IMR-90 (cell line): ENCODE data around the gene SASH1. TPM values are rescaled to one million over a fixed set of nuclear protein-coding genes. Genes with fewer than 3 reads are reported as not detected.

Experiments used
- ATAC-seq: fragments of 200-7000 bp; cut with Tn5 transposase; 2 replicates; pipeline ENCODE4 v1.9.1; 2020; ENCODE audit warnings: low read depth, mild to moderate bottlenecking, moderate library complexity
- BruUV-seq: library from RNA; stranded (reverse); fragments of 400-500 nt; replicated peaks from 2 replicates; lab custom pipeline; 2021; lab: Mats Ljungman, UMichigan
- CTCF ChIA-PET: fragments of 300-600 bp; formaldehyde crosslinking; extraction: SDS; loops from one replicate; lab custom pipeline; 2021; ENCODE audit warnings: antibody characterized with exemption; lab: Yijun Ruan, JAX
- POLR2A ChIA-PET: fragments of 300-600 bp; sonication (Branson Sonifier 250); formaldehyde crosslinking; loops from one replicate; lab custom pipeline; 2022; ENCODE audit warnings: antibody characterized with exemption; ENCODE audit not compliant: unreplicated experiment; lab: Charles Lee
- DNase-seq: peaks from one replicate; pipeline ENCODE4 v3.0.0; 2013
- H2AFZ ChIP-seq: replicated peaks from 2 replicates; pipeline ENCODE3; 2013; ENCODE audit warnings: low read length, mild to moderate bottlenecking; ENCODE audit not compliant: poor library complexity
- H2AK5ac ChIP-seq: 2 replicates; pipeline ENCODE4 v1.6.1; 2013; ENCODE audit warnings: low read depth, low read length, inconsistent platforms
- H2AK9ac ChIP-seq: replicated peaks from 2 replicates; pipeline ENCODE3; 2013; ENCODE audit warnings: mild to moderate bottlenecking, low read depth, low read length, moderate library complexity; ENCODE audit not compliant: poor library complexity
- H2BK120ac ChIP-seq: 2 replicates; pipeline ENCODE4 v1.6.1; 2013; ENCODE audit warnings: low read depth, low read length, inconsistent platforms
- H2BK15ac ChIP-seq: 3 replicates; pipeline ENCODE4 v1.6.1; 2013; ENCODE audit warnings: low read depth, low read length, inconsistent platforms
- H2BK20ac ChIP-seq: 2 replicates; pipeline ENCODE4 v1.6.1; 2013; ENCODE audit warnings: low read depth, mild to moderate bottlenecking, inconsistent platforms, low read length, moderate library complexity
- H2BK5ac ChIP-seq: 2 replicates; pipeline ENCODE4 v1.6.1; 2013; ENCODE audit warnings: mild to moderate bottlenecking, low read depth, low read length, inconsistent platforms; ENCODE audit not compliant: poor library complexity, severe bottlenecking
- H3K14ac ChIP-seq: replicated peaks from 2 replicates; pipeline ENCODE4 v1.6.1; 2013; ENCODE audit warnings: low read depth, low read length, inconsistent platforms
- H3K18ac ChIP-seq: 2 replicates; pipeline ENCODE4 v1.6.1; 2013; ENCODE audit warnings: low read depth, low read length, control low read depth
- H3K23ac ChIP-seq: 2 replicates; pipeline ENCODE4 v1.6.1; 2013; ENCODE audit warnings: low read depth, low read length, inconsistent platforms
- H3K27ac ChIP-seq: 2 replicates; pipeline ENCODE4 v1.5.1; 2013; ENCODE audit warnings: mild to moderate bottlenecking, control low read depth, low read length; ENCODE audit not compliant: insufficient read depth
- H3K27me3 ChIP-seq: 2 replicates; pipeline ENCODE4 v1.6.1; 2013; ENCODE audit warnings: low read length; ENCODE audit not compliant: control insufficient read depth, insufficient read depth
- H3K36me3 ChIP-seq: 2 replicates; pipeline ENCODE4 v1.6.1; 2013; ENCODE audit warnings: low read length, mixed read lengths; ENCODE audit not compliant: control insufficient read depth, insufficient read depth
- H3K4ac ChIP-seq: 2 replicates; pipeline ENCODE4 v1.6.1; 2013; ENCODE audit warnings: low read depth, low read length, inconsistent platforms
- H3K4me1 ChIP-seq: 2 replicates; pipeline ENCODE4 v1.6.1; 2013; ENCODE audit warnings: low read length, mixed read lengths; ENCODE audit not compliant: control insufficient read depth, insufficient read depth
- H3K4me2 ChIP-seq: 2 replicates; pipeline ENCODE4 v1.6.1; 2013; ENCODE audit warnings: low read depth, mild to moderate bottlenecking, control low read depth, low read length, moderate library complexity
- H3K4me3 ChIP-seq: 2 replicates; pipeline ENCODE4 v1.5.1; 2013; ENCODE audit warnings: low read depth, mild to moderate bottlenecking, control low read depth, low read length, moderate library complexity; ENCODE audit not compliant: insufficient read depth
- H3K56ac ChIP-seq: 2 replicates; pipeline ENCODE4 v1.6.1; 2013; ENCODE audit warnings: low read length, inconsistent platforms; ENCODE audit not compliant: insufficient read depth; ENCODE audit errors: extremely low read depth
- H3K79me1 ChIP-seq, 2 experiments: 2 replicates each; pipeline ENCODE4 v1.6.1; 2013; ENCODE audit warnings: low read length in 2 of 2, inconsistent platforms in 1 of 2, low read depth in 1 of 2
- H3K9ac ChIP-seq: 2 replicates; pipeline ENCODE4 v1.6.1; 2013; ENCODE audit warnings: low read depth, low read length, control low read depth
- H3K9me1 ChIP-seq: 2 replicates; pipeline ENCODE4 v1.6.1; 2013; ENCODE audit warnings: low read length, inconsistent platforms; ENCODE audit not compliant: insufficient read depth
- H3K9me3 ChIP-seq: 2 replicates; pipeline ENCODE4 v1.6.1; 2013; ENCODE audit warnings: low read length; ENCODE audit not compliant: control insufficient read depth, insufficient read depth
- H4K20me1 ChIP-seq: 2 replicates; pipeline ENCODE4 v1.6.1; 2013; ENCODE audit warnings: low read length, inconsistent platforms; ENCODE audit not compliant: insufficient read depth
- H4K5ac ChIP-seq: 2 replicates; pipeline ENCODE4 v1.6.1; 2013; ENCODE audit warnings: mild to moderate bottlenecking, low read depth, low read length, control low read depth
- H4K8ac ChIP-seq, 2 experiments: 2 replicates each; pipeline ENCODE4 v1.6.1; 2013; ENCODE audit warnings: low read depth in 2 of 2, low read length in 2 of 2, control low read depth in 1 of 2, inconsistent platforms in 1 of 2
- H4K91ac ChIP-seq: 2 replicates; pipeline ENCODE4 v1.6.1; 2013; ENCODE audit warnings: low read depth, low read length, inconsistent platforms; ENCODE audit not compliant: insufficient read depth
- CTCF ChIP-seq: conservative IDR thresholded peaks from 2 replicates; pipeline ENCODE4 v1.5.1; 2012; ENCODE audit warnings: mild to moderate bottlenecking, low read depth, low read length, improper control_type of control experiment
- ELK1 ChIP-seq: fragments of 150-350 bp; IDR thresholded peaks from 2 replicates; pipeline ENCODE4 v1.6.1; 2016; ENCODE audit warnings: low read depth, mild to moderate bottlenecking, low read length, moderate library complexity, borderline replicate concordance
- FOS ChIP-seq: fragments of 150-350 bp; IDR thresholded peaks from 2 replicates; pipeline ENCODE4 v1.6.1; 2016; ENCODE audit warnings: low read depth, low read length
- MAFK ChIP-seq: IDR thresholded peaks from 2 replicates; pipeline ENCODE4 v1.6.1; 2012; ENCODE audit warnings: low read depth, low read length, improper control_type of control experiment
- MAZ ChIP-seq: IDR thresholded peaks from 2 replicates; pipeline ENCODE4 v1.6.1; 2012; ENCODE audit warnings: low read depth, mild to moderate bottlenecking, low read length, improper control_type of control experiment, moderate library complexity, borderline replicate concordance
- MXI1 ChIP-seq: IDR thresholded peaks from 2 replicates; pipeline ENCODE4 v1.6.1; 2012; ENCODE audit warnings: low read depth, mild to moderate bottlenecking, low read length, moderate library complexity, borderline replicate concordance
- NFE2L2 ChIP-seq: fragments of 150-350 bp; IDR thresholded peaks from 2 replicates; pipeline ENCODE4 v1.6.1; 2016; ENCODE audit warnings: low read depth, mild to moderate bottlenecking, low read length
- RAD21 ChIP-seq: IDR thresholded peaks from 2 replicates; pipeline ENCODE4 v1.6.1; 2012; ENCODE audit warnings: low read length, improper control_type of control experiment
- RFX5 ChIP-seq: IDR thresholded peaks from 2 replicates; pipeline ENCODE4 v1.8.0; 2012; ENCODE audit warnings: low read depth, mild to moderate bottlenecking, low read length, moderate library complexity
- SMC3 ChIP-seq: fragments of 150-350 bp; IDR thresholded peaks from 2 replicates; pipeline ENCODE4 v1.6.1; 2016; ENCODE audit warnings: low read depth, mild to moderate bottlenecking, antibody characterized with exemption, low read length, moderate library complexity
- WGBS, 2 experiments: methylation state at CpG; one replicate each; pipeline versions ENCODE4 v1.1.5 to v1.1.7; 2013; ENCODE audit warnings: missing lambda C conversion rate in 2 of 2; ENCODE audit not compliant: insufficient read length in 1 of 2; ENCODE audit errors: extremely low coverage in 2 of 2; 5-methylcytosine and 5-hydroxymethylcytosine counted together
- dilution Hi-C: fragments of 300-500 bp; cut with HindIII; formaldehyde crosslinking; loops from one replicate; pipeline ENCODE4 v1.14.3; 2018; ENCODE audit warnings: low sequenced_read_pairs; ENCODE audit not compliant: unreplicated experiment
- in situ Hi-C: fragments of 300-500 bp; cut with MboI; formaldehyde crosslinking; loops from 3 replicates; pipeline ENCODE4 v1.14.3; 2019; ENCODE audit warnings: low sequenced_read_pairs, inconsistent platforms, mixed read lengths
- intact Hi-C: fragments of 100-400 bp; cut with micrococcal nuclease; formaldehyde crosslinking; loops from 2 replicates; pipeline ENCODE4 v1.10.0; 2022
- polyA plus RNA-seq, 3 experiments: library from polyadenylated mRNA; depleted of rRNA; stranded (reverse); fragments of >200 nt; gene quantifications; 2 replicates each; pipeline ENCODE4 v1.2.3, GENCODE V29; 2012; ENCODE audit warnings: low replicate concordance in 1 of 3
- total RNA-seq: library from RNA; depleted of rRNA; stranded (reverse); fragments of >200 nt; gene quantifications from 2 replicates; pipeline ENCODE4 v1.2.3, GENCODE V29; 2012

SASH1 gene
- total and polyA plus RNA-seq, 2 of the 4 experiments (the other 2 are of a cell fraction), result 11.6 to 16.5 TPM

GRCh38 chr6:148526145-148526544 is 183.5 kb downstream of the SASH1 start:
- Histone ChIP-seq H2BK120ac (peak overlapping the region; percentile 96), H2AFZ (no peak overlapping the region), H3K9me1 (0 out of 2 replicates have a peak, but pooled peaks cover 7% of the 10 kb centered on the region), H2AK5ac (peak overlapping the region; percentile 93), H4K20me1 (no peaks in the 10 kb centered on the region), H4K91ac (peak overlapping the region; percentile 97), H3K56ac (no peak overlapping the region), H3K27me3 (no peaks in the 10 kb centered on the region), H2AK9ac (no peak overlapping the region), H3K23ac (no peak overlapping the region; the same call in 1 of the 2 replicates), H3K4ac (peak overlapping the region; percentile 93), H3K18ac (peak overlapping the region; percentile 95), H3K9me3 (no peaks in the 10 kb centered on the region), H2BK20ac (peak overlapping the region; percentile 25; the same call in 1 of the 2 replicates), H3K4me2 (no peak overlapping the region), H3K79me1 (peaks cover 11 to 37% of the 10 kb centered on the region in 2 experiments), H2BK5ac (peak overlapping the region; percentile 98), H3K9ac (peak overlapping the region; percentile 68; the same call in 1 of the 2 replicates), H2BK15ac (peak overlapping the region; percentile 71; the same call in 1 of the 3 replicates), H3K4me3 (no peak overlapping the region), H3K36me3 (peaks cover 12% of the 10 kb centered on the region), H4K8ac (peak overlapping the region; percentile 36 to 95; a peak in 2 of 4 replicates), H3K27ac (peak overlapping the region; percentile 95), H4K5ac (peak overlapping the region; percentile 48; the same call in 1 of the 2 replicates), H3K14ac (peak overlapping the region; percentile 89), H3K4me1 (peaks cover 29% of the 10 kb centered on the region)
- no peak for ATAC-seq
- POLR2A ChIA-PET, result interaction anchor here (0.6 kb wide), 1 partner anchor 394 kb away, joined by 13 read pairs; no protein-coding TSS in a partner anchor
- WGBS, 2 experiments, result 100% methylated on average over 2 of the region's 7 CpGs; no CpG with 5 or more reads in 1 of the 2 experiments
- TF ChIP-seq FOS (no peak), ELK1 (no peak), MAFK (no peak), NFE2L2 (no peak), MAZ (no peak), MXI1 (no peak), CTCF (no peak), SMC3 (no peak), RAD21 (no peak), RFX5 (no peak)
- no TSS peak for BruUV-seq
- intact Hi-C loops (no loop called here), dilution Hi-C loops (no loop called here), in situ Hi-C loops (no loop called here)
- DNase-seq, result no peak
- CTCF ChIA-PET, result interaction anchor here (0.6 kb wide), 1 partner anchor 24 kb away, joined by 4 read pairs; no protein-coding TSS in a partner anchor
